ENCODE results near the gene ATAD3C.

DNA sequence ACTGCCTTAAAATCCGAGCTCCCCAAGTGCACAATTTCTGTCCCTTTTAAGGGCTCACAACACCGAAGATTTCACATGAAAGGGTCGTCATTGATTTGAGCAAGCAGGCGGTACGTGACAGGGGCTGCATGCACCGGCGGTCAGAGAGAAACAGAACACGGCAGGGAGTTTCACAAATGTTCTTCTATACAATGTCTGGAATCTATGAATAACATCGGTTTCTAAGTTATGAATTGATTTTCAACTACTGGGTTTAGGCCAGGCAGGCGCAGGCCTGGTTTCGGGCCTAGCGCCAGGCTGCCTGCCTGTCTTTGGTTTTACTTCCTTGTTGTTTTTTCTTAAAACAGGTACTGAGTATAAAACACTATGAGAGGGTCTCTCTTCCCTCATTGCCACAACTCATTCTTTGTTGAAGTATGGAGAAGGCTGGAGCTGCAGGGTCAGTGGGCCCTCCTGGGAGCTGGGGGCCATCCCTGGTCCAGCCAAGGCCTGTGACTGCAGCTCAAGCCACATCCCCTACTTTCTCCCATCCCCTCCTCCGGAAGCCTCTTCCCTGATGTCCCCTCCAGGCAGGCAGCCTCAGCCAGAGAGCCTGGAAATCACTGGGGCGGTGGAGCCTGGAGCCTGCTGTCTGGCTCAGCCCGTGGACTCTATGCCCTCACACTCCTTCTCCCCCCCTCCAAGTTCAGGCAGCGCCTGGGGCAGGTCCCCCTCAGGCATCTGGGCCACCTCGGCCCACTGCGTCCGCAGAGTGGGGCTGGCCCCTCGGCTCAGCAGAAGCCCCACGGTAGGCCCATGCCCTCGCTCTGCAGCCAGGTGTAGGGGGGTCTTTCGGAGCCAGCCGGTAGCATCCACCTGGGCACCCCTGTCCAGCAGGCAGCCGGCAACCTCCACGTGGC, 30.8 kb upstream of the ATAD3C start:
- TF ChIP-seq, protein P1, sequence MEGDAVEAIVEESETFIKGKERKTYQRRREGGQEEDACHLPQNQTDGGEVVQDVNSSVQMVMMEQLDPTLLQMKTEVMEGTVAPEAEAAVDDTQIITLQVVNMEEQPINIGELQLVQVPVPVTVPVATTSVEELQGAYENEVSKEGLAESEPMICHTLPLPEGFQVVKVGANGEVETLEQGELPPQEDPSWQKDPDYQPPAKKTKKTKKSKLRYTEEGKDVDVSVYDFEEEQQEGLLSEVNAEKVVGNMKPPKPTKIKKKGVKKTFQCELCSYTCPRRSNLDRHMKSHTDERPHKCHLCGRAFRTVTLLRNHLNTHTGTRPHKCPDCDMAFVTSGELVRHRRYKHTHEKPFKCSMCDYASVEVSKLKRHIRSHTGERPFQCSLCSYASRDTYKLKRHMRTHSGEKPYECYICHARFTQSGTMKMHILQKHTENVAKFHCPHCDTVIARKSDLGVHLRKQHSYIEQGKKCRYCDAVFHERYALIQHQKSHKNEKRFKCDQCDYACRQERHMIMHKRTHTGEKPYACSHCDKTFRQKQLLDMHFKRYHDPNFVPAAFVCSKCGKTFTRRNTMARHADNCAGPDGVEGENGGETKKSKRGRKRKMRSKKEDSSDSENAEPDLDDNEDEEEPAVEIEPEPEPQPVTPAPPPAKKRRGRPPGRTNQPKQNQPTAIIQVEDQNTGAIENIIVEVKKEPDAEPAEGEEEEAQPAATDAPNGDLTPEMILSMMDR (IDR thresholded peaks at IDR 0.05), result no peak
- TF ChIP-seq EP300 (IDR thresholded peaks at IDR 0.05) (no peak), POLR2AphosphoS5 (IDR thresholded peaks at IDR 0.05) (no peak)
